ENCODE data around the gene INTU.
A peak's percentile ranks its signal among the peaks of the same experiment; 100 is the strongest.
"Not testable (repeated sequence)": the region's sequence is repeated elsewhere in the genome, so short reads cannot be mapped to it uniquely, and the experiment has no call there.

Gene INTU

GRCh38 chr4:127643791-127644190 lies 11.0 kb downstream of the INTU start:
- DNase-seq (ENCODE audit: low read depth), result no peak

GRCh38 chr4:127648061-127648460 lies 15.3 kb downstream of the INTU start:
- DNase-seq (ENCODE audit: low read depth), result no peak

DNA sequence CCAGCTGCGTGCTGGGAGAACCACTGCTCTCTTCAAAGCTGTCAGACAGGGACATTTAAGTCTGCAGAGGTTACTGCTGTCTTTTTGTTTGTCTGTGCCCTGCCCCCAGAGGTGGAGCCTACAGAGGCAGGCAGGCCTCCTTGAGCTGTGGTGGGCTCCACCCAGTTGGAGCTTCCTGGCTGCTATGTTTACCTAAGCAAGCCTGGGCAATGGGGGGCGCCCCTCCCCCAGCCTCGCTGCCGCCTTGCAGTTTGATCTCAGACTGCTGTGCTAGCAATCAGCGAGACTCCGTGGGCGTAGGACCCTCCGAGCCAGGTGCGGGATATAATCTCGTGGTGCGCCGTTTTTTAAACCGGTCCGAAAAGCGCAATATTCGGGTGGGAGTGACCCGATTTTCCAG lies 22.8 kb downstream of the INTU start:
- not testable (repeated sequence) for DNase-seq (ENCODE audit: low read depth)

GRCh38 chr4:127656047-127656680 lies 23.4 kb downstream of the INTU start:
- DNase-seq (ENCODE audit: low read depth), result no peak

DNA sequence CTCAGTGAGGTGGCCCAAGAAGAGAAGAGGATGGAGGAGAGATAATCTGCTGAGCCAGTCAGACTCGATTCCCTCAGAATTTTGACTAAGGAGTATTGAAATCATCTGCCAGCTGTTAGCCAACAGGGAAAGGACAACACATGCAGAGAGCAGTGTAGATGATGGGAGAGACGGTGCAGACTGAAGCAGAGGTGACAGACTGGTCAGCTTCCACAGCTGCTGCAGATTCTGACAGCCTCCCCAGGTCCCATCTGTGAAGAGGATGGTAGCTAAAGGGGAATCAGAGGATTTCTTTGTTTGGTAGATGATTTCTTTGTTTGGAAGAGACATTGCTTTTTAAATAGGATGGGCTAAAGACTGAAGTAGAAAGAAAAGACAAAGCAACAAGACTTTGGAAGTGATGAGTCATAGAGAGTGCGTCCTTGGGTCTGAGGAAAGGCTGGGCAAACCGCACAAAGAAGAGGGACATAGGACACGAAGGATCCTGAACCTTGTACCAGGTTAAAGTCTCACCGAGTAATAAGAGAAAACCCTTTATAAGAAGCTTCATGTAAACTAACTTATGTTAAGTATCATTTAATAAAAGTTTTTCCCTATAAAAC lies 27.6 kb downstream of the INTU start:
- DNase-seq (ENCODE audit: low read depth), result no peak

- no peak for DNase-seq (ENCODE audit: low read depth)
These were observed 34.4 kb downstream of the INTU start for GRCh38 chr4:127667116-127667515.

GRCh38 chr4:127667772-127668171 lies 35.0 kb downstream of the INTU start:
- DNase-seq (ENCODE audit: low read depth), result no peak

GRCh38 chr4:127668770-127669169 lies 36.0 kb downstream of the INTU start:
- no peak for DNase-seq (ENCODE audit: low read depth)

DNA sequence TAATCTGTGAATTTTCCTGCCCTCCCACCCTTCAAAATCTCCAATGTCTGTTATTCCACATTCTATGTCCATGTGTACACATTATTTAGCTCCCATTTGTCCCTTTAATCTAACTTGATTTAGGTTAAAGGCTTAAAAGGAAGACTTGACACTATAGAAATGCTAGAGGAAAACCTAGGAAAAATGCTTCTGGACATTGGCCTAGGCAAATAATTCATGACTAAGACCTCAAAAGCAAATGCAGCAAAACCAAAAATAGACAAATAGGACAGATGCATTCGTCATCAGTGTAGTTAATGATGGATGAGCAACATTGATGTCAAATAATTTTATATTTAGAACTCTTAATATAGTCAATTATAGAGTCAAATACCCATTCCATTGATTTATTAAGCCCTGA lies 36.9 kb downstream of the INTU start:
- no peak for DNase-seq (ENCODE audit: low read depth)

DNA sequence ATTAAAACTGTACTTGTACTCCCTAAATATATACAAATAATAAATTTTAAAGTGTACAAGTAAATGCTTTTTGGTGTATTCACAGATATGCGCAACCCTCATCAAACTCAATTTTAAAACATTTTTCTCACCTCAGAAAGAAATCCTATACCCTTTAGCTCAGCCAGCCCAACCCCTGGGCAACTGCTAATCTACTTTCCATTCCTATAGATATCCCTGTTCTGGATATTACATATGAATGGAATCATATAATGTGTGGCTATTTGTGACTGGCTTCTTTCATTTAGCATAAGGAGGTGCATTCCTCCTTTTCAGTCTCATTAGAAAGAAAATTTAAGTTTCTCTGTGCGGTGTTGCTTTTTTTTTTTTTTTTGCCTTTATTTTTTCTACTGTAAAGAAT lies 39.4 kb downstream of the INTU start:
- no peak for DNase-seq (ENCODE audit: low read depth)

- DNase-seq (ENCODE audit: low read depth), result no peak
These were observed 52.5 kb downstream of the INTU start for GRCh38 chr4:127685292-127685691.

DNA sequence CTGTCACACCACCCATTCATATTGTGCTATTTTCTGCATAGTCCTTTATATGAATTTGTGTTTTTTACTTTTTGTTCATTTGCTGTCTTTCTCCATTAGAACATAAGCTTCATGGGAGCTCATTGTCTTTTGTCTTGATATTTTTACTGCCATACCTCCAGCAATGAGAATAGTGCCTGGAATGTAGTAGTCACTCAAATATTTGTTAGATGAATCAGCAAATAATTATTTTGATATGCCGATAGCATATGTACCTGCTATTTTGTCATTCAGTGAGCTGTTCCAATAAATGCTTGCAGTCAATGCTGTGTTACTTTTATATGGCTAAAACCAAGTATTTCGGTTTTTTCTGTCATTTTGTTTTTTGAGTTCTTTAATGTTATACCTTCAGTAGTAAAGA lies 53.9 kb downstream of the INTU start:
- DNase-seq (ENCODE audit: low read depth), result no peak

DNA sequence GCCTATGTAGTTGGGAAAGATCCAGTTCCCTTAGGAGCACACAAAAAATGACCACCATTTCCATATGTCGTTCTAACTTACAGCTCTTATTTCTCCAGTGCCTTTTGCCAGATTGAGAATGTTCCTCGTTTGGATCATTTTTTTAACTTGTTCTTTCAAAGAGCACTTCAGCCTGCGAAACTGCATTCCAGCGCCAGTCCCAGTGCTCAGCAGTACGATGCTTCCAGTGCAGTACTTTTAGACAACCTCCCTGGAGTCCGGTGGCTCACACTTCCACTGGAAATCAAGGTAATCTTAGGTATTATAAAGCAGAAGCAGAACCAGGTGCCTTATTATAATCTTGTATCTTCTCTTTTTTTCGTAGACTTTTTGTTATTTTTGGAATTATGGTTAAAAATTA lies 54.8 kb downstream of the INTU start:
- no peak for DNase-seq (ENCODE audit: low read depth)

DNA sequence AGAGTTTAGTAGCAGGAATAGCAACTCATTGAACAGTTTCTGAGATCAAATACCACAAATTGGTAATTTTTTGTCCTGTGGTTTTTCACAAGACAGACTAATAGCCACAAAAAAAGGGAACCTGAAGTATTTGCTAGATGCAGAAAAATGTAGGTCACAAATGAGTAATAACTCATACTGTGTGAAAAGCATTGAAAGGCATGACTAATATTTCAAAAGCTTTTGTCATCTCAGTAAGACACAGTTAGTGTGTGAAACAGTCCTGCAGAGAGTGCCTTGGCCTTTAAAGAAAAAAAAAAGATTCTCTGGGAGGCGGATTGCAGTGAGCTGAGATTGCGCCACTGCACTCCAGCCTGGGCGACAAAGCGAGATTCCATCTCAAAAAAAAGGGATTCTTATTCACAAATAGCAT lies 66.0 kb downstream of the INTU start:
- peak; percentile 19 for DNase-seq (ENCODE audit: low read depth)

DNA sequence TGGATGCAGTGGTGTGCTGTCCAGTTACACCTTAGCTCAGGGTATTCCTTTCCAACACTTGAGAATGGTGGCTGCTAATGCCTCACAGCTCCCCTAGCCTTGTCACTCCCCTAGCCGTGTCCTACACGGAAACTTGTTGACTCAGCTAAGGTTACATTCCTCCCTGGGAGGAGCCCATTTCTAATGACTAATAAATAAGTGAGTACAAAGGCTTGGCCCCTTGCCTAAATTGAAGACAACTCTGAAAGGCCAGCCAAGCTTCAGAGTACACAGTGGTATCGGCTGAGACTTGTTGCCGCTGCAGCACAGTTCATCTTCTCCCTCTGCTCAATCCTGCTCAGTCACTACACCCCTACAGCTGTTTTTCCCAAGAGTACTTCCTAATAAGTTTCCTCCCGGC lies 76.2 kb downstream of the INTU start:
- no peak for DNase-seq (ENCODE audit: low read depth)

- DNase-seq (ENCODE audit: low read depth), result no peak
These were observed 76.7 kb downstream of the INTU start for GRCh38 chr4:127709456-127709855.

DNA sequence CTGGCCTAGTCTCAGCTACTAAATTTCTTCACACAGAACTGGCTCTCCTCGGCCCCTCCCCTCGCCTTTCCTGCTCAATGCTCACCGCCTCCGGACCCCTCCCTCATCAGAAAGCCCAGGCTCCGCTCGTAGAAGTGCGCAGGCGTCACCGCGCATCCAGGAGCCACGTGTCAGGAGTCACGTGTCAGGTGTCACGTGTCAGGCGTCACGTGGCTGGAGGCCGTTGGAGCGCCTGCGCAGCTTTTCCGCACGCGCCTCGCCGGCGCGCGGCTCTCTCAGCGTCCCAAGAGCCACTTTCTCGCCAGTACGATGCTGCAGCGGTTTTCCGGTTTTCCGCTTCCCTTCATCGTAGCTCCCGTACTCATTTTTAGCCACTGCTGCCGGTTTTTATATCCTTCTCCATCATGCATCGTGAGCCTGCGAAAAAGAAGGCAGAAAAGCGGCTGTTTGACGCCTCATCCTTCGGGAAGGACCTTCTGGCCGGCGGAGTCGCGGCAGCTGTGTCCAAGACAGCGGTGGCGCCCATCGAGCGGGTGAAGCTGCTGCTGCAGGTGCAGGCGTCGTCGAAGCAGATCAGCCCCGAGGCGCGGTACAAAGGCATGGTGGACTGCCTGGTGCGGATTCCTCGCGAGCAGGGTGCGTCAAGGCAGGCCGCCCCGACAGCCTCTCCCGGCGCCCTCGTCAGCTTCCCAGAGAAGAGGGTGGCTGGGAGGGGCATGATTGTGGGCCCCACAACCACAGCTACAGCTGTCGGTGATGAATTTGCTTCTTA lies 97.6 kb downstream of the INTU start, which contains the start of gene SLC25A31:
TSS of gene SLC25A31 (plus strand) at position 259 of the 772 bp plus-strand sequence. CDS start at position 405, 146 bp downstream.
- DNase-seq (ENCODE audit: low read depth), result no peak

DNA sequence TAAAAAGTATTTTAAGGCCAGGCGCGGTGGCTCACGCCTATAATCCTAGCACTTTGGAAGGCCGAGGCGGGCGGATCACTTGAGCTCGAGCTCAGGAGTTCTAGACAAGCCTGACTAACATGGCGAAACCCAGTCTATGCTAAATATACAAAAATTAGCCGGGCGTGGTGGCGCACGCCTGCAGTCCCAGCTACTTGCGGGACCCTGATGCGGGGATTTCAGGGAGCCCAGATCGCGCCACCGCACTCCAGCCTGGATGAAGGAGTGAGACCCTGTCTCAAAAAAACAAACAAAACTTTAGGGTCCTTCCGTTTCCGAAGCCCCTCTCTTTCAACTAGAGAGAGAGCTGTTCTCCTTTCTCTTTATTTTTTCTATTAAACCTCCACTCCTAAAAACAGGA lies 98.6 kb downstream of the INTU start:
- DNase-seq (ENCODE audit: low read depth), result no peak

GRCh38 chr4:127732623-127733328 lies 100.0 kb downstream of the INTU start:
- DNase-seq (ENCODE audit: low read depth), result peak; percentile 7

DNA sequence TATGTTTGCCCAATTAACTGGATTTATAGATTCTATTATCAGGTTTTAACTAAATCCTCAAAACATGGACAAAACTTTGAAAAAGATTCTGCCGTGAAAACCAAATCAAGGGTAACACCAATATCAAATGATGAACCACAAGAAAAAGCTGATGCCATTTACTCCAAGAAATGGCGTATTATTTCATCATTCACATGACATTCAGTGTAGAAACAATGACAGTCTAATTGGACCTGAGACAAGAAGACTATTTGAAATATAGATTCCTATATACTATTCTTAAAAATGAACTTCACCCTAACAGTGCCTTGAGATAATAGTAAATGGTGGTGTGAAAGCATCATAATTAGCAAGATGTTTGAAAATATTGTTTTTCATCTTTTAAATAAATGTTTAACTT lies 102.2 kb downstream of the INTU start:
- DNase-seq (ENCODE audit: low read depth), result no peak

GRCh38 chr4:127737295-127737694 lies 104.5 kb downstream of the INTU start:
- no peak for DNase-seq (ENCODE audit: low read depth)

GRCh38 chr4:127741247-127741646 lies 108.5 kb downstream of the INTU start:
- DNase-seq (ENCODE audit: low read depth), result no peak

GRCh38 chr4:127747883-127748282 lies 115.1 kb downstream of the INTU start:
- no peak for DNase-seq (ENCODE audit: low read depth)

All from GM04503 (cell line).